Gastrocnemius medialis (tissue), 4 donors: ENCODE measurements around the gene MT1A.
"Not testable (repeated sequence)": the region's sequence is repeated elsewhere in the genome, so short reads cannot be mapped to it uniquely, and the experiment has no call there.

Experiments used
- CTCF ChIP-seq, 5 experiments: fragments of 450-650 bp in 3 of 5; fragments of 200-600 bp in 2 of 5; sonication (generic) in 2 of 5; IDR thresholded peaks in 4 of 5; conservative IDR thresholded peaks in 1 of 5; 1 replicate in 4 of 5; 2 replicates in 1 of 5; pipeline ENCODE4 v1.5.1; 2016 to 2019; ENCODE audit warnings: antibody characterized with exemption in 5 of 5, mild to moderate bottlenecking in 3 of 5, moderate library complexity in 3 of 5
- POLR2A ChIP-seq, 2 donors: fragments of 450-650 bp; IDR thresholded peaks; one replicate each; pipeline ENCODE4 v1.6.1; 2017; ENCODE audit warnings: antibody characterized with exemption in 2 of 2, mild to moderate bottlenecking in 2 of 2, moderate library complexity in 2 of 2

GRCh38 chr16:56621665-56622445 is 16.6 kb upstream of the MT1A start:
- TF ChIP-seq POLR2A (IDR thresholded peaks at IDR 0.05); CTCF (IDR thresholded peaks at IDR 0.05 in 4 of 5, conservative IDR thresholded peaks at IDR 0.05 in 1 of 5): not testable (repeated sequence)
